T-cell (primary cell): Measurements from ENCODE around the gene AP2A2. TPM values are rescaled to one million over a fixed set of nuclear protein-coding genes. Genes with fewer than 3 reads are reported as not detected.

ENCODE experiments used
- ATAC-seq, 4 experiments: fragments of 200-7000 bp in 3 of 4; fragments of 150-1000 bp in 1 of 4; cut with Tn5 transposase; replicated peaks in 1 of 4; 1 replicate in 3 of 4; 2 replicates in 1 of 4; pipeline ENCODE4 v1.10.0; 2021; ENCODE audit warnings: moderate library complexity in 3 of 4, mild to moderate bottlenecking in 2 of 4, moderate number of reproducible peaks in 1 of 4
- CTCF ChIA-PET, 2 donors: fragments of 300-600 bp; sonication (Branson Sonifier 250); formaldehyde crosslinking; loops; one replicate each; lab custom pipeline; 2022; ENCODE audit warnings: antibody characterized with exemption in 2 of 2; lab: Charles Lee
- POLR2A ChIA-PET, 2 donors: fragments of 300-600 bp; sonication (Branson Sonifier 250); formaldehyde crosslinking; loops; one replicate each; lab custom pipeline; 2022; ENCODE audit warnings: antibody characterized with exemption in 2 of 2; lab: Charles Lee
- DNase-seq, 35 experiments: peaks; one replicate each; pipeline versions ENCODE4 v3.0.0 to v3.0.0-alpha.2; 2013 to 2023
- H3K27ac ChIP-seq: one replicate; pipeline ENCODE4 v1.5.1; 2013; ENCODE audit warnings: low read length
- H3K27me3 ChIP-seq, 2 experiments: replicated peaks in 1 of 2; 1 replicate in 1 of 2; 2 replicates in 1 of 2; pipeline versions ENCODE4 v1.6.1 to v1.7.0; 2013; ENCODE audit warnings: low read length in 1 of 2, mixed read lengths in 1 of 2; ENCODE audit not compliant: control insufficient read depth in 2 of 2, insufficient read depth in 2 of 2; ENCODE audit errors: extremely low read depth in 1 of 2
- H3K36me3 ChIP-seq, 2 donors: 1 replicate in 1 of 2; 2 replicates in 1 of 2; pipeline versions ENCODE4 v1.6.1 to v1.7.0; 2013; ENCODE audit warnings: low read length in 1 of 2; ENCODE audit not compliant: control insufficient read depth in 2 of 2, insufficient read depth in 1 of 2; ENCODE audit errors: extremely low read depth in 1 of 2
- H3K4me1 ChIP-seq, 2 experiments: 1 replicate in 1 of 2; 2 replicates in 1 of 2; pipeline versions ENCODE4 v1.6.1 to v1.7.0; 2013; ENCODE audit warnings: low read length in 2 of 2, mixed read lengths in 1 of 2; ENCODE audit not compliant: insufficient read depth in 2 of 2, control insufficient read depth in 1 of 2; ENCODE audit errors: extremely low read depth in 1 of 2
- H3K4me3 ChIP-seq, 2 donors: 1 replicate in 1 of 2; 2 replicates in 1 of 2; pipeline versions ENCODE4 v1.5.1 to v1.7.0; 2013; ENCODE audit warnings: mild to moderate bottlenecking in 2 of 2, low read length in 1 of 2, moderate library complexity in 1 of 2; ENCODE audit not compliant: control insufficient read depth in 1 of 2; ENCODE audit errors: extremely low read depth in 1 of 2
- H3K9me3 ChIP-seq: 2 replicates; pipeline ENCODE4 v1.7.0; 2013
- H3K27ac Mint-ChIP-seq, 2 donors: one replicate each; pipeline ENCODE4 v1.8.0; 2020 to 2021; ENCODE audit warnings: mild to moderate bottlenecking in 2 of 2, mixed read lengths in 2 of 2
- H3K27me3 Mint-ChIP-seq, 2 donors: one replicate each; pipeline ENCODE4 v1.8.0; 2021 to 2022; ENCODE audit warnings: mixed read lengths in 2 of 2
- H3K36me3 Mint-ChIP-seq: one replicate; pipeline ENCODE4 v1.8.0; 2021; ENCODE audit warnings: mixed read lengths
- H3K4me1 Mint-ChIP-seq, 3 donors: one replicate each; pipeline ENCODE4 v1.8.0; 2020 to 2022; ENCODE audit warnings: mixed read lengths in 3 of 3, mild to moderate bottlenecking in 1 of 3
- H3K4me3 Mint-ChIP-seq, 3 donors: one replicate each; pipeline ENCODE4 v1.8.0; 2020 to 2022; ENCODE audit warnings: mild to moderate bottlenecking in 3 of 3, mixed read lengths in 3 of 3, moderate library complexity in 3 of 3
- H3K9me3 Mint-ChIP-seq, 3 donors: one replicate each; pipeline ENCODE4 v1.8.0; 2020 to 2022; ENCODE audit warnings: mixed read lengths in 3 of 3
- WGBS: methylation state at CpG from one replicate; pipeline ENCODE4 v1.1.5; 2013; ENCODE audit warnings: missing lambda C conversion rate; ENCODE audit not compliant: insufficient coverage; 5-methylcytosine and 5-hydroxymethylcytosine counted together
- total RNA-seq, 35 experiments: library from RNA in 6 of 35; stranded (reverse) in 6 of 35; fragments of 120-200 nt in 1 of 35; gene quantifications; one replicate each; pipeline versions ENCODE4 v1.2.1 to v1.2.4 and lab custom pipeline; 2013 to 2026

AP2A2 gene
- total RNA-seq, 5 donors from 2014 or later (not counting 1 experiment from before 2014, with no cell fraction given) = 59.6 to 85.3 (median 70.8) TPM

DNA sequence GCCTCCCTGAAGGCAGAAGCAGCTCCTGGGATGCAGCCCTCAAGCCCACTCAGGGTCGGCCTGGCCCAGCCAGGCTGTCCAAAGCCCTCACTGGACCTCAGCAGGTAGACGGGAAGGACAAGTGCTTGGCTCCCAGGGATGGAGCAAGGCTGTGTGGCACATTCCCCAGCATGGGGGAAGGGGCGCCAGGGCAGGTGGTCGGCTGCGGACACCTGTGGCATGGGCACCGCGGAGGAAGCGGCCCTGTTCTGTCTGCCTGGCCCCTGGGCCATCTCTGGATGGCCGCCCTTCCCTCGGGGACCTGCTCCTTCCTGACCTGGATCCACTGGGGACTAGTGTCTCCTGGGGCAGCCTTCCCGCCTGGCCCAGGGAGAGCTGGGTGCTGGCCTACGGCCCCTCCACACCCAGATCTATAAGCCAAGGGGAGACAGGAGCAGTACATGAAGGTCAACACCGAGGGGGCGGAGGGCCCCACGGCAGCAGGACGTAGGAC is 41.0 kb upstream of the AP2A2 start:
- no peaks in the 10 kb centered on the region for H3K27me3 ChIP-seq
- Mint-ChIP-seq H3K9me3 (no peaks in the 10 kb centered on the region), H3K27ac (no peak overlapping the region), H3K4me3 (no peak overlapping the region), H3K36me3 (peaks cover 23% of the 10 kb centered on the region), H3K27me3 (no peaks in the 10 kb centered on the region), H3K4me1 (no peaks in the 10 kb centered on the region)
- no peaks in the 10 kb centered on the region for H3K9me3 ChIP-seq
- no peak overlapping the region for H3K4me3 ChIP-seq
- H3K36me3 ChIP-seq = peaks cover 13 to 25% of the 10 kb centered on the region in 2 donors
- POLR2A ChIA-PET = no interaction called here
- 89% methylated on average over 14 of the region's 16 CpGs for WGBS
- no peak for ATAC-seq
- CTCF ChIA-PET = no interaction called here
- no peaks in the 10 kb centered on the region for H3K4me1 ChIP-seq
- no peak overlapping the region for H3K27ac ChIP-seq
- no peak for DNase-seq

- no peak overlapping the region for H3K4me3 ChIP-seq
- 97% methylated on average over 16 of the region's 17 CpGs for WGBS
- H3K27me3 Mint-ChIP-seq = no peaks in the 10 kb centered on the region
- POLR2A ChIA-PET = interaction anchor here in 1 of 2 donors (0.7 kb wide), 1 partner anchor 36 kb away, joined by 4 read pairs; no protein-coding TSS in a partner anchor
- CTCF ChIA-PET = no interaction called here
- no peaks in the 10 kb centered on the region for H3K9me3 Mint-ChIP-seq
- H3K4me1 ChIP-seq = no peaks in the 10 kb centered on the region
- no peaks in the 10 kb centered on the region for H3K9me3 ChIP-seq
- no peaks in the 10 kb centered on the region for H3K27me3 ChIP-seq
- H3K27ac Mint-ChIP-seq = no peak overlapping the region
- H3K27ac ChIP-seq = no peak overlapping the region
- DNase-seq (no peak), ATAC-seq (no peak)
- no peak overlapping the region for H3K4me3 Mint-ChIP-seq
- peaks cover 17% of the 10 kb centered on the region for H3K36me3 Mint-ChIP-seq
- H3K36me3 ChIP-seq = peaks cover 9 to 18% of the 10 kb centered on the region in 2 donors
- no peaks in the 10 kb centered on the region for H3K4me1 Mint-ChIP-seq
Measured at GRCh38 chr11:886568-886967, 39.1 kb upstream of the AP2A2 start.

DNA sequence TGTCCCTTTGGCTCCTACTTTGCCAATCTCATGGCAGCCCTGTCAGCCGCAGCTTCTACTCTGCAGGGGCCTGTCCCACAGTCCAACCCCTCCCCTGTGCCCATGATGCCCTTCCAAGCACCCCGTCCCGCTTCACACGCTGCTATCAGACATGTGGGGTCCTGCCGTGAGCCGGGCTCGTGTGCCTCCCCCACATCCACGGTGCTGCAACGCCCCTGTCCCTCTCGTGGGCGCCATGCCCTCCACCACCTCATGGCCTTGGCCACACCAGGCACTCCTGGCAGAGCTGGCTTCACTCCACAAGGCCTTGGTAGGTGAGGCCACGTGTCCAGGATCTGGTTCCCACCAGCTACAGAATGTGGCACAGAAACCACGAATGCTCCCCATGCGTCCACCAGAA is 38.1 kb upstream of the AP2A2 start:
- H3K9me3 ChIP-seq = no peaks in the 10 kb centered on the region

GRCh38 chr11:888310-889212 is 37.1 kb upstream of the AP2A2 start:
- H3K27ac Mint-ChIP-seq = no peak overlapping the region
- H3K4me1 Mint-ChIP-seq = no peaks in the 10 kb centered on the region
- Histone ChIP-seq H3K4me3 (no peak overlapping the region), H3K27ac (no peak overlapping the region), H3K27me3 (no peaks in the 10 kb centered on the region), H3K9me3 (no peaks in the 10 kb centered on the region), H3K4me1 (no peaks in the 10 kb centered on the region), H3K36me3 (peaks cover 4 to 10% of the 10 kb centered on the region in 2 donors)
- H3K9me3 Mint-ChIP-seq = no peaks in the 10 kb centered on the region
- WGBS = 93% methylated on average over 34 of the region's 45 CpGs
- ATAC-seq = no peak
- DNase-seq = no peak
- CTCF ChIA-PET = no interaction called here
- H3K27me3 Mint-ChIP-seq = no peaks in the 10 kb centered on the region
- H3K36me3 Mint-ChIP-seq = peaks cover 12% of the 10 kb centered on the region
- POLR2A ChIA-PET = no interaction called here
- no peak overlapping the region for H3K4me3 Mint-ChIP-seq

More for the DNA sequence above, 38.1 kb upstream of the AP2A2 start:
- Histone ChIP-seq H3K27ac (no peak overlapping the region), H3K27me3 (no peaks in the 10 kb centered on the region), H3K4me3 (no peak overlapping the region), H3K4me1 (no peaks in the 10 kb centered on the region), H3K36me3 (peaks cover 9 to 16% of the 10 kb centered on the region in 2 donors)
- Mint-ChIP-seq H3K36me3 (peaks cover 13% of the 10 kb centered on the region), H3K9me3 (no peaks in the 10 kb centered on the region), H3K27ac (no peak overlapping the region), H3K27me3 (no peaks in the 10 kb centered on the region), H3K4me3 (no peak overlapping the region), H3K4me1 (no peaks in the 10 kb centered on the region)
- DNase-seq (no peak), ATAC-seq (no peak)
- 93% methylated on average over 14 of the region's 14 CpGs for WGBS
- POLR2A ChIA-PET = no interaction called here
- CTCF ChIA-PET = no interaction called here

DNA sequence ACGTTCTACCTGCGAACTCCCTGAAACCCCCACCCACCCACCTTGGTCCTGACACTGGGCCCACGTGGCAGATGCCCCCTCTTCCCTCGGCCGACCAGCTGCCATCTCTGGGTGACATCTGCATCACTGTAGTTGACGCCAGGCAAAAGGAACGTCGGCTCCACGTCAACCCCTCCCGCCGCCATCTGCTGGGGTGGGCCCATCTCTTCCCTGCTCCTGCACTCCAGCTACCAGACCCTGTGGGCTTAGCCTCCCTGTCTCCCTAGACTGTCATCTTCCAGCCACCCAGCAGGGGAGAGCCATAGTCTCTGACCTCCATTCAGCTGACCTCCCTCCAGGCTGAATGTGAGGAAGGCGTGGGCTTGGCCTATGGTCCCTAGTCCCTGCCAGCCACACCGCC is 36.4 kb upstream of the AP2A2 start:
- no peak for ATAC-seq
- no peak overlapping the region for H3K27ac Mint-ChIP-seq
- DNase-seq = no peak
- Histone ChIP-seq H3K4me1 (no peaks in the 10 kb centered on the region), H3K36me3 (peaks cover 0 to 4% of the 10 kb centered on the region in 2 donors), H3K4me3 (no peak overlapping the region), H3K27ac (no peak overlapping the region), H3K9me3 (no peaks in the 10 kb centered on the region), H3K27me3 (no peaks in the 10 kb centered on the region)
- H3K27me3 Mint-ChIP-seq = no peaks in the 10 kb centered on the region
- 96% methylated on average over 13 of the region's 13 CpGs for WGBS
- ChIA-PET POLR2A (no interaction called here), CTCF (no interaction called here)
- peaks cover 12% of the 10 kb centered on the region for H3K36me3 Mint-ChIP-seq
- H3K4me3 Mint-ChIP-seq = no peak overlapping the region
- H3K4me1 Mint-ChIP-seq = no peaks in the 10 kb centered on the region
- H3K9me3 Mint-ChIP-seq = no peaks in the 10 kb centered on the region

GRCh38 chr11:889687-890475 is 35.8 kb upstream of the AP2A2 start:
- POLR2A ChIA-PET = interaction anchor here in 1 of 2 donors (0.6 kb wide), 1 partner anchor 54 kb away, joined by 3 read pairs; no protein-coding TSS in a partner anchor
- H3K36me3 Mint-ChIP-seq = peaks cover 12% of the 10 kb centered on the region
- H3K9me3 Mint-ChIP-seq = no peaks in the 10 kb centered on the region
- H3K4me3 Mint-ChIP-seq = no peak overlapping the region
- no peaks in the 10 kb centered on the region for H3K4me1 Mint-ChIP-seq
- no peak overlapping the region for H3K27ac Mint-ChIP-seq
- DNase-seq = no peak
- Histone ChIP-seq H3K27me3 (no peaks in the 10 kb centered on the region), H3K4me3 (no peak overlapping the region), H3K36me3 (peaks cover 0 to 4% of the 10 kb centered on the region in 2 donors), H3K27ac (no peak overlapping the region), H3K9me3 (no peaks in the 10 kb centered on the region), H3K4me1 (no peaks in the 10 kb centered on the region)
- ATAC-seq = no peak
- CTCF ChIA-PET = no interaction called here
- H3K27me3 Mint-ChIP-seq = no peaks in the 10 kb centered on the region
- WGBS = 94% methylated on average over 31 of the region's 32 CpGs
